ENCODE results near the gene TUBA4A.

The TUBA4A gene

DNA sequence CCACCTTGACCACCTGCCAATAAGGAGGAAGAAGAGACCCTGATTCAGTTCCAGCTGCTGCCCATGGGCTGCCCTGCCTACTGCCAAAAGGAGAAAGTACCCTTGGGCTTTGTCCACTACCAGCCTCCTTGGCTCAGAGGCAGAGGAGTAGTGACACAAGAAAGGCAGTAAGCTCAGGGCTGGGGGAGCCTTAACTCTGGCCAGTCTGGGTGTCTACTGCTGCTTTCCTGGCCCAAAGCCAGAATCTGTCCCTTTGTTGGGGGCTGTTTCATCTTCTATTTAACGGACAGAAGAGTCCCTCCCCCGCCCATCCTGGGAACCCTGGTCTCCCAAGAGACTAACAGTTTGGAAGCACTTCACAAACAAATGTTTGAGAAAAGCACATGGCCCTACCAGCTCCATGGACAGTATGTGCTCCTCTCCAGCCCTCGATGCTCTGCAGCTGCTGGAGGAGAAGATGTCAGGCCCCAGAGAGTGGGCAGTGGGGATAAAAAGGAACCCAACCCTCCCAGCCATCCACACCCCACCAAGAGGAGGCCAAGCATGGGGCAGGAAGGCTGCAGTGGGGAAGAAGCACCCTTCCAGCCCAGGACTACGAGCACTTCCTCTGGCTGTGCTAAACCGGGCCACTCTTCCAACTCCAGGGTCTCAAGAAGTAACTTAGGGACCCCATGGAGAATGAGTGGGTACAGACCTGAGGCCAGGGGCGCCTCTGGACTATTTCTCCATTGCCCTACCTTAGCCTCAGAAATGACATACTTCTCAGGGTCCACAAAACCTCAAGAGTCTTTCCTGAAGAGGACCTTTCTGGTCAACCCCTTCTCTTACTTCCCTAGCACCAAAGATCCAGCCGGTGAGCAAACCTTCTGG, 25.4 kb downstream of the TUBA4A start:
- in situ Hi-C loops (cut with MboI; ENCODE audit: low sequenced_read_pairs), result no loop called here
- no peaks in the 10 kb centered on the region for H3K9me3 ChIP-seq
- peak overlapping the region; percentile 68 for H3K4me3 ChIP-seq
- DNase-seq (ENCODE audit: low spot score in 2 of 2), result peak in 1 of 2 experiments; percentile 52
- no peaks in the 10 kb centered on the region for H3K27me3 ChIP-seq (ENCODE audit: low read depth)
- H3K36me3 ChIP-seq (replicated peaks), result peaks cover 44% of the 10 kb centered on the region
- peaks cover 17% of the 10 kb centered on the region for H3K4me1 ChIP-seq

DNA sequence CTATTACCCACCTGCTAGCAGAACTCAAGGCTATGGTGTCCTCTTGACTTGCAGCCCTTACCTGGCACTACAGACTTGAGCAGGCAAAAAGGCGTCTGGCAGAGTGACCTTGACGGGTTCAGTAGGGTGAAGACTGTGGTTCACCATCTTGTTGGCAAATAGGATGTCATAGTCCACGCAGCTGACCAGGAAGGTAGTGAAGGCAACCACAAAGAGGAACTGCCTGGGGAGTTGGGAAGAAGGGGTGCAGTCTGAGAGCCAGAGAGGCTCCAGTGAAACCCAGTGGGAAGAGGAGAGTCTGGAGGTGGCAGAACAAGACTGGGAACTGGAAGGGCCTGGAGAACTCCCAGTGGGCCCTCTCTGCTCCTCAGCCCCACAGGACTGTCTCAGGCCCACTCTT, 28.4 kb downstream of the TUBA4A start:
- H3K27me3 ChIP-seq (ENCODE audit: low read depth), result no peaks in the 10 kb centered on the region
- H3K4me1 ChIP-seq, result peaks cover 9% of the 10 kb centered on the region
- peaks cover 57% of the 10 kb centered on the region for H3K36me3 ChIP-seq (replicated peaks)
- DNase-seq (ENCODE audit: low spot score in 2 of 2), result no peak
- H3K4me3 ChIP-seq, result no peak overlapping the region
- no peaks in the 10 kb centered on the region for H3K9me3 ChIP-seq
- in situ Hi-C loops (cut with MboI; ENCODE audit: low sequenced_read_pairs), result no loop called here

DNA sequence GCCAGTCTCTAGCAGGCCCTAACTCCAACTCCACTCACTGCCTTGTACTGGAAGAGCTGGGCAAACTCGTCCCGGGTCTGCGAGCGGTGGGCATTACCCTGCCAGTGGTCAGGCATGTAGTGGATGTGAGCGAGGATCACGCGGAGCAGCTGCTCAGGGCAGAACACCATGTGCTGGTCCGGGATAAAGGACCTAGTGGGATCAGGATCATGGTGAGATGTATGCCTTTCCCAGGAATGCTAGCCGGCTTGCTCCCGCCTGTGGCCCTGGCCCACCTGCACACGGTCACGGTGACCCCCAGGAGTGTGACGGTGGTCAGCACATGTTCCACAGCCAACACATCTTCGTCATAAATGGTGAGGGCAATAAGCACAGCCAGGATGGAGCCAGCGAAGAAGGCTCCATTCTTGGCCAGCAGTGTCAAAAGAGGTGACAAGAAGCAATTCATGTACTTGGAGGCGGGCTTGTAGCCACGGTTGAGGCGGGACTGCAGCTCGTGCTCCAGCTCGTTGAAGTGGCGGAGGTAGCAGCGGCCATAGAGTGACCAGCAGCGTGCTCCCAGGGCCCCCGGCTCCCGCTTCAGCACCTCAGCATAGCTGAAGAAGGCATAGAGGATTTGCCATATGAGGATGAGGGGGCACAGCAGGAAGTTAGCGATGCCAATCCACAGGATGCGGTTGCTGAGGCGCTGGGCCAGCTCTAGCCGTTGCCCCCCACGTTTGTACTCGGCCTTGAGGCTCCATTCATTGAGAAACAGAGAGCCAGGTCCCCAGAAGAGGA, 29.7 kb downstream of the TUBA4A start:
- no peak overlapping the region for H3K4me3 ChIP-seq
- peaks cover 67% of the 10 kb centered on the region for H3K36me3 ChIP-seq (replicated peaks)
- in situ Hi-C loops (cut with MboI; ENCODE audit: low sequenced_read_pairs), result no loop called here
- H3K9me3 ChIP-seq, result no peaks in the 10 kb centered on the region
- H3K27me3 ChIP-seq (ENCODE audit: low read depth), result no peaks in the 10 kb centered on the region
- peaks cover 9% of the 10 kb centered on the region for H3K4me1 ChIP-seq
- no peak for DNase-seq (ENCODE audit: low spot score in 2 of 2)

DNA sequence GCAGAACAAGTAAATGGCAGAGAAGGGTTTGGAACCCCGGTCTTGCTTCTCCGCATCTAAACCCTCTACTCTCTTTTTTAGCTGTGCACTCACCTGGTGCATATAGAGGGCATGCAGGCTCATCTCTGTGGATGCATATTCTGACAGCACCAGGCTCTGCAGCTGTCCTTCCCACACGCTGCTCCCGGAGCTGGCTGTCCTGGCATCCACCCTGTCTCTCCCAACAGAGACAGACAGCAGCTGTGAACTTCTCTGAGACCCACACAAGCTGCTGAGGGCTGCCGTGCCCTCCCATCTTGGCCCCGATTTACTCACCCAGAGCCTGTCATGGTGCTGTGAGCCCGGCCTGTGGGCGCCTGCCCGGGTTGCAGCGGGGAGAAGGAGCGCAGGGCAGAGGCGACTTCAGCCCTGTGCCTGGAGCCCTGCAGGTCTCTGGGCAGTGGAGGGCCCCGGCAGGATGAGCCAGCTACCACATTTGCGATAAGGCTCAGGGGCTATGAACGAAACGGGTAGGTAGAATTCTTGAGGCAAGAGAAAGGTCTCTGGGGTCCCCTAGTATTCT, 31.7 kb downstream of the TUBA4A start:
- Histone ChIP-seq H3K9me3 (no peaks in the 10 kb centered on the region), H3K36me3 (replicated peaks) (peaks cover 67% of the 10 kb centered on the region), H3K4me3 (no peak overlapping the region), H3K27me3 (ENCODE audit: low read depth) (no peaks in the 10 kb centered on the region), H3K4me1 (peaks cover 11% of the 10 kb centered on the region)
- no peak for DNase-seq (ENCODE audit: low spot score in 2 of 2)
- in situ Hi-C loops (cut with MboI; ENCODE audit: low sequenced_read_pairs), result no loop called here

DNA sequence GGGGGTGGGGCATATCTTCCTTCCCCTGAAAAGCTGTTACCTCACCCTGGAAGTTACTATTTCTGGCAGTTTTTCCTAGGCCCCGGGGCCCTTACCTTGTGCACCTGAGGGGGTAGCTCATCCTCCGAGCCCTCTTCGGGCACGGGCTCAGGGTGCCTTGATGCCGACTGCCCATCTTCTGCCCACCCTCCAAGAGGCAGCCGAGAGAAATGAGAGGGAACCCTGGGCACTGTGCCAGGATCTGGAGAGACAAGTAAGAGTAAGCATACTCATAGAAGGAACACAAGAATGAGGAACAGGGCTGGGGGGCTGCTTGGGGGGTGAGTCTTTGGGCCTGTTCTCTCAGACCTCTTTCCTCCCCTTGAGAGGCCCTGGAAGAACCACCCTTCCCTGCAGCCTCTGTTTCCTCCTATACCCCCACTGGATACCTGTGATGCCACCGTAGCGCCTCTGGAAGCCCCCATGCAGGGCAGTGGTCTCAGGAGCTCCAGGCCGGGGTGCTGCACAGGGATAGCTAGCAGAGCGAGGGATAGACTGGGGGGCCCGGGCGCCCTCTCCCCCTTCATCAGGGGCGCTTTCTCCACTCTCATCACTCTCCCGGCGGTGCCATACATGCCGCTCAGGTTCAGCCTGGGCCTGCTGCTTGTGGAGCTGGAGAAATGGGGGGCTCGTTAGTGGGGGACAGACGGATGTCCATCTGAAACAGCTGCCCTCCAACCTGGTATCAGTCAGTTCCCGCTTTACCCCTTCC, 32.9 kb downstream of the TUBA4A start:
- H3K4me3 ChIP-seq, result no peak overlapping the region
- in situ Hi-C loops (cut with MboI; ENCODE audit: low sequenced_read_pairs), result no loop called here
- peaks cover 66% of the 10 kb centered on the region for H3K36me3 ChIP-seq (replicated peaks)
- H3K27me3 ChIP-seq (ENCODE audit: low read depth), result no peaks in the 10 kb centered on the region
- H3K9me3 ChIP-seq, result no peaks in the 10 kb centered on the region
- H3K4me1 ChIP-seq, result peaks cover 11% of the 10 kb centered on the region
- DNase-seq (ENCODE audit: low spot score in 2 of 2), result no peak

DNA sequence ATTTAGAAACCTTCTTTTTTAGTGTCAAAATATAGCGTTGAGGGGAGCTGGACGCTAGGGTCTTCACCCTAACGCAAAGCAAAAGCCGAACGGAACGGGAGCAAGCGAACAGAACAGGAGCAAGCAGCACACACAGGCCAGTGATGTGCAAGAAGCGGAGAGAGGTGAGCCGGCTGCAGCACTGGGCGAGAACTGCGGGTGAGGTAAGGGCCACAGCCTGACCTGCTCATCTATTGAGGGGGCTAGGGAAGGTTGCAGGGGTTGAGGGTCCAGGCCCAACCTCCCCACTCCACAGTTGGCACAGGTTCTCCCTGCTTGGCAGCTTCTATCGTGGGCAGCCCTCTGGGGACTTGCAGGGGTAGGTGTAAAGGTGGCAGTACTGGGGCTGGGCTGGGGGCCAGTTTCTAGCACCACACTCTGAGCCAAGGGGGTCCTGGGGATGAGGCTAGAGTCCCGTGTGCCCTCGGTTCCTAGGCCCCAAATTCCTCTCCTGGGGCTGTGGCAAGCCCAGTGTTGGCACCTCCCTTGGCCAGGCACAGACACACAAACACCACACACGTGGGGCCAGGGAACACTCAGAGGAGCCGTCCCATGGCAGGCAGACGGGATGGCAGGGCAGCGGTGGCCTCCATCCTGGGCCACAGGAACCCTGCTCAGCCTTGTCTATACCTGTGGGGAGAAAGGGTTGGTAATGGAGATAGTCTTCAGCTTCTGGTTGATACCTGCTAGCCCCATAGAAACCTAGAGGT, 33.8 kb downstream of the TUBA4A start:
- no peak overlapping the region for H3K4me3 ChIP-seq
- H3K9me3 ChIP-seq, result no peaks in the 10 kb centered on the region
- no peak for DNase-seq (ENCODE audit: low spot score in 2 of 2)
- H3K27me3 ChIP-seq (ENCODE audit: low read depth), result no peaks in the 10 kb centered on the region
- peaks cover 11% of the 10 kb centered on the region for H3K4me1 ChIP-seq
- in situ Hi-C loops (cut with MboI; ENCODE audit: low sequenced_read_pairs), result no loop called here
- peaks cover 58% of the 10 kb centered on the region for H3K36me3 ChIP-seq (replicated peaks)

DNA sequence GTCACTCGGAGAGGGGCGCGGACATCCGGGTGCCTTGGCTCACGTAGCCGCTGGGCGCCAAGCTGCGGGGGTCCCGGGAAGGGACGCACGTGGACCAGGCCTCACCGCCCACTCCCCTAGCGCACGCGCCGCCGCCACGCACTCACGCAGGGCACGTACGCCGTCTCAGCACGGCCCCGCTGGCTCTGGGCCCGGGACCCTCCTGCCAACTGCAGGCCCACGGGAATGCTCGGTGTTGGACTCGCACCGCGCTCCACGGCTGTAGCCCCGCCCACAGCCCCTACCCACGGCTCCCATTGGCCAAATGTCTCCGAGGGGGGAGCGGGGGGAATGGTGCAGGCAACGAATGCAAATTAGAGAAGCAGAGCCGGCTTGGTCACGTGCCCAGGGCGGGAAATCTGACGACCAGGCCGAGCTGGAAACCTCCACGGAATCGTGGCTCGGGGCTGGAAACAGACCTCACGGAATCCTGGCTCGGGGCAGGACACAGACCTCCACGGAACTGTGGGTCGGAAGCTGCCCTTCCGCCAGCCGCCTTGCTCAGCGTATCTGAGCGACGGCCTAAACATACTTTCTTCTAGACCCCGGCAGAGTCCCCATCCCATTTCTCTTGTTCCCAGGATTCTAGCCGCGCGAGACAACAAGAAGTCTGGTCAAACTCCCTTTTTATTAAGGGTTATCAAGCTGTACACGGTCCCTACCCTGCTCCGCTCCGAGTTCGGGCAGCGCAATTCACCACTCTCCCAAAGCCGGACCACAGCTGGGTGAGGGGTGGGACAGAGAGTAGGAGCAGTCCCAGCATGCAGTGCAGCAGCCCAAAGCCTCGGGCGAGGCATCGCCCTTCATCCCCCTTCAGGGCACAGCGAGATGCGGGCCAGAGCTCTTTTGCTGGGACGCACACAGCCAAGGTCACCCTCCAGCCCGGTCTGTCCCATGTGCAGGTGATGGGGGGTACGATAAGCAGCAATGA, 34.7 kb downstream of the TUBA4A start, which contains the start of gene ABCB6:
ABCB6 (minus strand) TSS at position 227 of the 970 bp plus-strand sequence. CDS start 285 bp downstream, outside the sequence.
- no peaks in the 10 kb centered on the region for H3K27me3 ChIP-seq (ENCODE audit: low read depth)
- no peak within 1 kb of the TSS for H3K4me3 ChIP-seq
- H3K4me1 ChIP-seq, result peaks cover 11% of the 10 kb centered on the region
- DNase-seq (ENCODE audit: low spot score in 2 of 2), result no peak
- in situ Hi-C loops (cut with MboI; ENCODE audit: low sequenced_read_pairs), result no loop called here
- H3K36me3 ChIP-seq (replicated peaks), result peaks cover 48% of the 10 kb centered on the region
- H3K9me3 ChIP-seq, result no peaks in the 10 kb centered on the region

DNA sequence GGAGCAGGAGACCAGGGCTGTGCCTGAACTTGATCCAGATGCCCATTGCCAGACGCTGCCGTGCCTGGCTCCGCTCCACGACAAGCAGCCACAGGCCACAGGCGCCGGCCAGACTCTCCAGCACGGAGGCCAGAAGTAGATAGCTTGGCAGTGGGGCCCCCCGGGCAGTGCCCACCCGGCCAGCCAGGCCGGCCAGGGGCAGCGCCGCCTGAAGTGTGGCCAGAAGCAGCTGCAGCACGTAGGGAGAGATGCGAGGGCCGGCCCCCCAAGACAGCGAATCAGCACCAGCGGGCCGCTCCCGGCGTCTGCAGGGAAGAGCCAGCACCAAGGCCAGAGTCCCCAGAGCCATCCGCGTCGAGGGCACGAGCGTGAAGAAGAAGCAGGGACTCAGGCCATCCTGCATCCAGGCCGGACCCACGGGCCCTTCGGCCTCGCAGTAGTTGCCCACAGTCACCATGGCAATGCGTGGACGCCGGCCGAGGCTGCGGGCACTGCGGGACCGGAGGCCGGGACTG, 35.4 kb downstream of the TUBA4A start:
- H3K4me1 ChIP-seq, result peaks cover 11% of the 10 kb centered on the region
- H3K36me3 ChIP-seq (replicated peaks), result peaks cover 41% of the 10 kb centered on the region
- H3K27me3 ChIP-seq (ENCODE audit: low read depth), result no peaks in the 10 kb centered on the region
- in situ Hi-C loops (cut with MboI; ENCODE audit: low sequenced_read_pairs), result no loop called here
- H3K9me3 ChIP-seq, result no peaks in the 10 kb centered on the region
- DNase-seq (ENCODE audit: low spot score in 2 of 2), result no peak
- no peak overlapping the region for H3K4me3 ChIP-seq

DNA sequence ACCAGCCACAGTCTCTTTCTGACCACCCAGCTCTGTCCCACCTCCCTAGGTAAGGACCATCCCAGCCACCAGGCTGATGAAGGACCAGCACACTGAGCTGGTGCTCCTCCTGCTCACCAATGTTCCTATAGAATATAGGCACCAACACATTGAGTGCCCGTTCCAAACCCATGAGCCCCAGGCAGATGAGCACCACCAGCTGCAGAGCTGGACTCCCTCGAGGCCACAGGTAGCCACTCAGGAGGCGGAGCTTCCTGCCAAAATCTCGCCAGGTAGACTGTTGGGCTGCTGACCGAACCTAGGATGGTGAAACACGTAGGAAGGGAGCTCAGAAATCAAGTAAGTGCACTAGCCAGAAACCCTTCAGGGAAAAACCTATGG, 37.2 kb downstream of the TUBA4A start:
- in situ Hi-C loops (cut with MboI; ENCODE audit: low sequenced_read_pairs), result no loop called here
- peaks cover 11% of the 10 kb centered on the region for H3K4me1 ChIP-seq
- H3K4me3 ChIP-seq, result no peak overlapping the region
- H3K9me3 ChIP-seq, result no peaks in the 10 kb centered on the region
- peaks cover 26% of the 10 kb centered on the region for H3K36me3 ChIP-seq (replicated peaks)
- no peaks in the 10 kb centered on the region for H3K27me3 ChIP-seq (ENCODE audit: low read depth)
- DNase-seq (ENCODE audit: low spot score in 2 of 2), result no peak

DNA sequence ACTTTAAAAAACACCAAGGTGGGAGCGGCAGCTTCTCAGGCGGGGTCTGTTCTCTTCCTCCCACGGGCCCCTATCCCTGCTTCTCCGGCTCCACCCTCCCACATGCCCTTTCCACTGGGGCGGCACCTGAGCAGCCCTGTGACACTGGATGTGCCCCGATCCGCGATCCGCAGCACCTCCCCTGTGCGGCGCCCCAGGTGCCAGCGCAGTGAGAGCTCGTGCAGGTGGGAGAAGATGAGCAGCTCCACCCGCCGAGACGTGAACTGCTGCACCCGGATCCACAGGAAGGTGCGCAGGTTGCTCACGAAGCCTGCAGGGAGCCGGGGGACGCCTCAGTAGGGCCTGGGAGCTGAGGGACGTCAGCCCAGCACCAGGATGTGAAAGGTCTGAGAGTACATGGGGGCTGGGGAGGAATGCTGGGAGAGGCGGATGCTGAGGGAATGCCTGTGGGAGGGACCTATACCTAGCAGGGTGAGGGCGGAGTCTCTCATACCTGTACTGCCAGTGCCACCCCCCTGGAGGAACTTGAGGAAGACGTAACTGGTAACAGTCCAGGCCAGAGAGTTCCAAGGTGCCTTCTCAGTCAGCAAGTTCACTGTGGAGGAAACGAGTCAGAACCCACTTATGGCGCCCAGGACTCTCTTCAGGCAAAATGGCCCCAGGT, 37.7 kb downstream of the TUBA4A start:
- H3K27me3 ChIP-seq (ENCODE audit: low read depth), result no peaks in the 10 kb centered on the region
- no peak for DNase-seq (ENCODE audit: low spot score in 2 of 2)
- peaks cover 21% of the 10 kb centered on the region for H3K36me3 ChIP-seq (replicated peaks)
- H3K9me3 ChIP-seq, result no peaks in the 10 kb centered on the region
- peaks cover 11% of the 10 kb centered on the region for H3K4me1 ChIP-seq
- H3K4me3 ChIP-seq, result no peak overlapping the region
- in situ Hi-C loops (cut with MboI; ENCODE audit: low sequenced_read_pairs), result no loop called here

DNA sequence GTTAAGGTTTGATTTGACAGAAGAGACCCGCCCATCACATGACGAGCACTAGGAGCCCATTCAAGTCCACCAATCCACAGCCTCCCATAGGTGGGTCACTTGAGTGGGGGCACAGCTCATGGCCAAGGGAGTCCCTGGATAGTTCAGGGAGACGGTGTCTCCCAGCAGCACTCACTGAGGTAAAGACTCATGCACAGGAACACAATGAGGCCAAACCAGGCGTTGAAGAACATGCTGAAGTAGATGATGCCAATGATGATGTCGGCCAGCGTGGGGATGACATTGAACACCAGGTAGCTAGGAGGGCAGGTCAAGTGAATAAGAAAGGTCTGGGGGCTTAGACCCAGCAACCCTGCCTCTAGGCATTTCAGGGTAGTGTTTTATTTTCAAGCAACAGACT, 38.9 kb downstream of the TUBA4A start:
- H3K9me3 ChIP-seq, result no peaks in the 10 kb centered on the region
- in situ Hi-C loops (cut with MboI; ENCODE audit: low sequenced_read_pairs), result no loop called here
- H3K27me3 ChIP-seq (ENCODE audit: low read depth), result no peaks in the 10 kb centered on the region
- peaks cover 11% of the 10 kb centered on the region for H3K4me1 ChIP-seq
- no peak for DNase-seq (ENCODE audit: low spot score in 2 of 2)
- peaks cover 10% of the 10 kb centered on the region for H3K36me3 ChIP-seq (replicated peaks)
- no peak overlapping the region for H3K4me3 ChIP-seq
